ENCODE results near the gene REEP5. TPM values are rescaled to one million over a fixed set of nuclear protein-coding genes. Genes with fewer than 3 reads are reported as not detected.

The REEP5 gene
- total RNA-seq, 1 donor from 2014 or later = 25.8 TPM

DNA sequence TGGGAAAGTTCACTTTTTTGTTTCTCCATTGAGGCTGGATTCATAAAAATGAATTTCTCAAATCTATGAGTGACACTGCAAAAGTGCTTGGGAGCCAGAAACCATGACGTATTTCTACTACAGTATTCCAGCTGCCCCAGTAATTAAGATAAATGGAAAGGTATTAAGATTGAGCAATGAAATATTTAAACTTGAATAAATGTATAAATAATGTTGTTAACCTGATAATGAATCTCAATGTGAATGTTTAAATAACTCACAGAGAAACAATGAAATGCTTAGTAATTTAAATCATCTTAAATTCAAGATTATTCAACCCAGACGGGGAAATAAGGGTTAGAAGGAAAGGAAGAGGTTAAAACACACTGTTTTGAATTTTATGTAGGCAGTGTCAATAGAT, 72.1 kb downstream of the REEP5 start:
- no peak for DNase-seq (ENCODE audit: low read depth, low spot score)
- H3K4me1 Mint-ChIP-seq = peaks cover 4% of the 10 kb centered on the region
- no peak for TF ChIP-seq CTCF (conservative IDR thresholded peaks at IDR 0.05)
- no peaks in the 10 kb centered on the region for H3K36me3 Mint-ChIP-seq (ENCODE audit: low read depth)
- H3K27ac Mint-ChIP-seq (ENCODE audit: unreplicated experiment) = no peak overlapping the region
- no peak overlapping the region for H3K4me3 Mint-ChIP-seq
- H3K27me3 Mint-ChIP-seq (ENCODE audit: low read depth) = peaks cover 17% of the 10 kb centered on the region
- H3K9me3 Mint-ChIP-seq = peaks cover 5% of the 10 kb centered on the region

- peak; percentile 73 for TF ChIP-seq CTCF (conservative IDR thresholded peaks at IDR 0.05)
- DNase-seq (ENCODE audit: low read depth, low spot score) = no peak
- Mint-ChIP-seq H3K27ac (ENCODE audit: unreplicated experiment) (no peak overlapping the region), H3K4me1 (peaks cover 4% of the 10 kb centered on the region), H3K4me3 (peak overlapping the region; percentile 6), H3K36me3 (ENCODE audit: low read depth) (no peaks in the 10 kb centered on the region), H3K27me3 (ENCODE audit: low read depth) (peaks cover 5% of the 10 kb centered on the region), H3K9me3 (no peaks in the 10 kb centered on the region)
Measured at GRCh38 chr5:112848116-112848811, 73.8 kb downstream of the REEP5 start.

- Mint-ChIP-seq H3K36me3 (ENCODE audit: low read depth) (peaks cover 6% of the 10 kb centered on the region), H3K27me3 (ENCODE audit: low read depth) (peaks cover 2% of the 10 kb centered on the region), H3K4me1 (peaks cover 4% of the 10 kb centered on the region), H3K9me3 (peaks cover 3% of the 10 kb centered on the region), H3K4me3 (no peak overlapping the region), H3K27ac (ENCODE audit: unreplicated experiment) (no peak overlapping the region)
- DNase-seq (ENCODE audit: low read depth, low spot score) = no peak
- no peak for TF ChIP-seq CTCF (conservative IDR thresholded peaks at IDR 0.05)
Measured at GRCh38 chr5:112847306-112847705, 74.7 kb downstream of the REEP5 start.

- no peak for DNase-seq (ENCODE audit: low read depth, low spot score)
- TF ChIP-seq CTCF (conservative IDR thresholded peaks at IDR 0.05) = no peak
- Mint-ChIP-seq H3K4me3 (no peak overlapping the region), H3K36me3 (ENCODE audit: low read depth) (peaks cover 13% of the 10 kb centered on the region), H3K27ac (ENCODE audit: unreplicated experiment) (no peak overlapping the region), H3K9me3 (peaks cover 5% of the 10 kb centered on the region), H3K4me1 (peaks cover 4% of the 10 kb centered on the region), H3K27me3 (ENCODE audit: low read depth) (peaks cover under 1% of the 10 kb centered on the region)
Measured at GRCh38 chr5:112846556-112846955, 75.5 kb downstream of the REEP5 start.

DNA sequence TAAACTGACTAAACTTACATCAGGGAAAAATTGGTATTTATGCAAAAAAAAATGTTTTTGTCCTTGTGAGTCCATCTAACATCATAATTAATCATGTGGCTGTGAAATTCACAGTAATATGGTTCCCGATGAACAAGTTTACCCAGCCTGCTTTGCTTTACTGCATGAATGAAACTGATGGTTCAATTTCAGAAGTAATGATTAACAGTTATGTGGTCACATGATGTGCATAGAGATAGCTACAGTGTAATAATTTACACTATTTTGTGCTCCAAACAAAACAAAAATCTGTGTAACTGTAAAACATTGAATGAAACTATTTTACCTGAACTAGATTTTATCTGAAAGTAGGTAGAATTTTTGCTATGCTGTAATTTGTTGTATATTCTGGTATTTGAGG, 77.5 kb downstream of the REEP5 start:
- Mint-ChIP-seq H3K9me3 (peaks cover 5% of the 10 kb centered on the region), H3K27ac (ENCODE audit: unreplicated experiment) (no peak overlapping the region), H3K4me1 (peaks cover 4% of the 10 kb centered on the region), H3K36me3 (ENCODE audit: low read depth) (peaks cover 33% of the 10 kb centered on the region), H3K4me3 (no peak overlapping the region), H3K27me3 (ENCODE audit: low read depth) (no peaks in the 10 kb centered on the region)
- TF ChIP-seq CTCF (conservative IDR thresholded peaks at IDR 0.05) = no peak
- no peak for DNase-seq (ENCODE audit: low read depth, low spot score)

Measured in neural crest cell (in vitro differentiated cells).